Psoas muscle (tissue), 8 donors: Measurements from ENCODE around the gene ABCC3. TPM values are rescaled to one million over a fixed set of nuclear protein-coding genes. Genes with fewer than 3 reads are reported as not detected.

Source experiments
- ATAC-seq, 4 donors: fragments of 200-7000 bp; cut with Tn5 transposase; one replicate each; pipeline ENCODE4 v1.9.1; 2020; ENCODE audit warnings: moderate library complexity in 3 of 4, mild to moderate bottlenecking in 2 of 4
- DNase-seq, 2 donors: peaks; one replicate each; pipeline ENCODE4 v3.0.0-alpha.2; 2020
- H3K27ac ChIP-seq: fragments of 200-600 bp; one replicate; pipeline ENCODE4 v1.8.0; 2022
- H3K27me3 ChIP-seq, 3 donors: fragments of 200-600 bp in 1 of 3; one replicate each; pipeline versions ENCODE4 v1.6.1 to v1.8.0; 2013 to 2022; ENCODE audit warnings: low read length in 2 of 3, mild to moderate bottlenecking in 2 of 3, moderate library complexity in 1 of 3; ENCODE audit not compliant: insufficient read depth in 3 of 3
- H3K36me3 ChIP-seq, 2 donors: fragments of 200-600 bp in 1 of 2; one replicate each; pipeline versions ENCODE4 v1.6.1 to v1.8.0; 2013 to 2022; ENCODE audit warnings: low read depth in 1 of 2, mild to moderate bottlenecking in 1 of 2, moderate library complexity in 1 of 2; ENCODE audit not compliant: insufficient read depth in 1 of 2
- H3K4me1 ChIP-seq: fragments of 200-600 bp; one replicate; pipeline ENCODE4 v1.8.0; 2022
- H3K4me3 ChIP-seq: fragments of 200-600 bp; one replicate; pipeline ENCODE4 v1.8.0; 2022; ENCODE audit warnings: mild to moderate bottlenecking
- H3K9me3 ChIP-seq: fragments of 200-600 bp; one replicate; pipeline ENCODE4 v1.8.0; 2022
- WGBS, 3 donors: extraction: QIAGEN DNeasy Blood & Tissue Kit; methylation state at CpG; one replicate each; pipeline versions ENCODE4 v1.1.6 to v1.1.7; 2013; 5-methylcytosine and 5-hydroxymethylcytosine counted together
- intact Hi-C, 2 donors: fragments of 100-400 bp; cut with DNase I; formaldehyde crosslinking; loops; one replicate each; pipeline versions ENCODE4 v1.11.0 to v1.14.2; 2022
- polyA plus RNA-seq, 3 donors: library from polyadenylated mRNA; stranded (reverse); fragments of 200-250 nt; gene quantifications; one replicate each; pipeline ENCODE4 v1.2.3, GENCODE V29; 2013
- total RNA-seq, 4 donors: library from RNA; stranded (reverse); fragmentation: NEBNext Ultra II Directional in 2 of 4; extraction: Animal tissue kit (Norgen Biotek cat#: 25700) in 2 of 4; gene quantifications; one replicate each; pipeline versions ENCODE4 v1.2.1 to v1.2.4, GENCODE V29; 2021 to 2023
- TF ChIP-seq, protein P1 (sequence below): fragments of 200-600 bp; IDR thresholded peaks from one replicate; pipeline ENCODE4 v1.8.0; 2022; ENCODE audit warnings: antibody characterized with exemption
- donor health status: healthy with polysubstance abuse.
- donor health status: DM: no; HTN: no; CAD: no; lungs with moderate emphysema.
- donor health status: Bipolar disorder and iron deficiency.
- donor health status: healthy.
- donor health status: DM: yes; HTN: yes; CAD: no.
- donor health status: DM: no; HTN: no; CAD: no.
- donor health status: DM: no; HTN: no; CAD: no.
- donor health status: DM: yes; HTN: yes; CAD: no.

ABCC3 gene
- total and polyA plus RNA-seq, 7 donors = 0.36 to 1.6 (median 0.61) TPM

DNA sequence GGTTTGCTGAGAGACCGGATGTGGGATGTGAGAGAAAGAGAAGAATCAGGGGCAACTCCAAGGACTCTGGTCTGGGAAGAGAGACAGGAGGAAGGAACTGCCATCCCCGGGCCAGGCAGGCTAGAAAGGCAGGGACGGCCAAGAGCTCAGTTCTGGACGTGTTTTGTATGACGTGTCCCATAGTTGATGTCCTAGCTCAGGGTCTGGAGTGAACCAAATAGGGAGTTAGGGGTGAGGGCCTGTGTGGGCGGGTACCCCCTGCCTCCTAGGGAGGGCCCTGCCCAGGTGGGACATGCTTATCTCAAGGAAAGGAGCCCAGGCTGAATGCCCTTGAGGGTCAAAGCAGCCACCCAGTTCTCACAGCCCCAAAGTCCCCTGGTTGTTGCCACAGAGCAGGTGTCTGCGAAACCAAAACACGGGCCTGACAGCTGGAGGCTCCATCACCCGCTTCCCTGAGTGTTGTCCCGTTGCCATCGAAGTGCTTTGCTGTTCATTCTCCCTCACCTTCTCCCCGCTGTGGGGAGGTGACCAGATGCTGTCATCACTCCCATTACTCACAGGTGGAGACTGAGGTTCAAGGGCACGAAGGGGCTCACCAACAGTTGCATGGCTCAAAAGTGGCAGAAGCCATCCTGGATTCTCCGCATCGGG, 7.5 kb downstream of the ABCC3 start:
- no peak overlapping the region for H3K4me3 ChIP-seq
- no peaks in the 10 kb centered on the region for H3K36me3 ChIP-seq
- TF ChIP-seq, protein P1, sequence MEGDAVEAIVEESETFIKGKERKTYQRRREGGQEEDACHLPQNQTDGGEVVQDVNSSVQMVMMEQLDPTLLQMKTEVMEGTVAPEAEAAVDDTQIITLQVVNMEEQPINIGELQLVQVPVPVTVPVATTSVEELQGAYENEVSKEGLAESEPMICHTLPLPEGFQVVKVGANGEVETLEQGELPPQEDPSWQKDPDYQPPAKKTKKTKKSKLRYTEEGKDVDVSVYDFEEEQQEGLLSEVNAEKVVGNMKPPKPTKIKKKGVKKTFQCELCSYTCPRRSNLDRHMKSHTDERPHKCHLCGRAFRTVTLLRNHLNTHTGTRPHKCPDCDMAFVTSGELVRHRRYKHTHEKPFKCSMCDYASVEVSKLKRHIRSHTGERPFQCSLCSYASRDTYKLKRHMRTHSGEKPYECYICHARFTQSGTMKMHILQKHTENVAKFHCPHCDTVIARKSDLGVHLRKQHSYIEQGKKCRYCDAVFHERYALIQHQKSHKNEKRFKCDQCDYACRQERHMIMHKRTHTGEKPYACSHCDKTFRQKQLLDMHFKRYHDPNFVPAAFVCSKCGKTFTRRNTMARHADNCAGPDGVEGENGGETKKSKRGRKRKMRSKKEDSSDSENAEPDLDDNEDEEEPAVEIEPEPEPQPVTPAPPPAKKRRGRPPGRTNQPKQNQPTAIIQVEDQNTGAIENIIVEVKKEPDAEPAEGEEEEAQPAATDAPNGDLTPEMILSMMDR = no peak
- ATAC-seq (no peak), DNase-seq (peak in 1 of 2 donors; percentile 48)
- 84 to 92% (median 91%) methylated on average over 15 of the region's 15 CpGs for WGBS, 3 donors
- intact Hi-C loops = no loop called here
- H3K4me1 ChIP-seq = peaks cover 10% of the 10 kb centered on the region
- no peak overlapping the region for H3K27ac ChIP-seq
- no peaks in the 10 kb centered on the region for H3K9me3 ChIP-seq
- H3K27me3 ChIP-seq = peaks cover 0 to 2% (median 0%) of the 10 kb centered on the region in 3 donors

DNA sequence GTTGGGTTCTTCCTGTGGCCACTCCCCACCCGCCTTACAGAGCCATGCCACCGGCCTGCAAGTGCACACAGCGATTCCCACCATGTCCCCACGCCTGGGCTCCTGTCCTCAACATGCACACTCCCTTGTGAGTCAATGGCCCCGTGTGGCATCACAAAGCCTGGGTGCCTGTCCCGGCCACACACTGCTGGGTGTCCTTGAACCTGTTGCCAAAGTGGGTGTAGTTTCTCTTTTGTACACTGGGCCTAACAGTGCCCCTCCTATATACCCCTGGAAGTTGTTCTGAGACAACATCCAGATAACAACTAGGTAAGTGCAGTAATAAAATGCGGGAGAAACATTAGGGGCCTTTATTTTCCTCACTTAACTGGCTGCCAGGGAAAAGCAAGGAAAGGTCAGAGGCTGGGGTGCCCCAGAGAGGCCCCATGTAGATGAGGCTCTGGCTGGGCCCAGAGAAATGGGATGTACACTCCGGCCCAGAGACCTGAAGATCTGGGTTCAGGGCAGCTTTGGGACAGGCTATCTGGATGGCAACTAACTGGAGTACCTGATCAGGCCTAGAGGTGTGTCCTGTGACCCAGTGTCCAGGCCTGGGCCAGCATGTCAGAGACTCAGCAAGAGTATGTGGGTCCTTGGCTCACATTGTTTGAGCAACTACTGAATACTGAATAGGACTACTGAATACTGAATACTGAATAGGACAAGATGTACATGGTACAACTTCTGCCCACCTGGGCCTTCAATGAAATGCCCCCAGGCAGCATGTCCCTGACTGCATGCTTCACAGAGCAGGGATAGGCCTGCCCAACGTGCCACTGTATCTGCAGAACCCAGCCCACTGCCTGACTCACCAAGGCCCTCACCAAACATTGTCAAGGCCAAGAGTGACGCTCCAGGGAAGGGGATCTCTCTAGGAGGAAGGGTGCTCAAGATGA, 8.3 kb downstream of the ABCC3 start:
- H3K27ac ChIP-seq = no peak overlapping the region
- DNase-seq = peak in 1 of 2 donors; percentile 8
- no peak for ATAC-seq
- WGBS, 3 donors = 88 to 94% (median 89%) methylated on average over 10 of the region's 10 CpGs
- intact Hi-C loops = no loop called here
- TF ChIP-seq, protein P1 = no peak
- H3K36me3 ChIP-seq = no peaks in the 10 kb centered on the region
- H3K27me3 ChIP-seq = no peaks in the 10 kb centered on the region
- no peaks in the 10 kb centered on the region for H3K9me3 ChIP-seq
- no peak overlapping the region for H3K4me3 ChIP-seq
- H3K4me1 ChIP-seq = peaks cover 10% of the 10 kb centered on the region

DNA sequence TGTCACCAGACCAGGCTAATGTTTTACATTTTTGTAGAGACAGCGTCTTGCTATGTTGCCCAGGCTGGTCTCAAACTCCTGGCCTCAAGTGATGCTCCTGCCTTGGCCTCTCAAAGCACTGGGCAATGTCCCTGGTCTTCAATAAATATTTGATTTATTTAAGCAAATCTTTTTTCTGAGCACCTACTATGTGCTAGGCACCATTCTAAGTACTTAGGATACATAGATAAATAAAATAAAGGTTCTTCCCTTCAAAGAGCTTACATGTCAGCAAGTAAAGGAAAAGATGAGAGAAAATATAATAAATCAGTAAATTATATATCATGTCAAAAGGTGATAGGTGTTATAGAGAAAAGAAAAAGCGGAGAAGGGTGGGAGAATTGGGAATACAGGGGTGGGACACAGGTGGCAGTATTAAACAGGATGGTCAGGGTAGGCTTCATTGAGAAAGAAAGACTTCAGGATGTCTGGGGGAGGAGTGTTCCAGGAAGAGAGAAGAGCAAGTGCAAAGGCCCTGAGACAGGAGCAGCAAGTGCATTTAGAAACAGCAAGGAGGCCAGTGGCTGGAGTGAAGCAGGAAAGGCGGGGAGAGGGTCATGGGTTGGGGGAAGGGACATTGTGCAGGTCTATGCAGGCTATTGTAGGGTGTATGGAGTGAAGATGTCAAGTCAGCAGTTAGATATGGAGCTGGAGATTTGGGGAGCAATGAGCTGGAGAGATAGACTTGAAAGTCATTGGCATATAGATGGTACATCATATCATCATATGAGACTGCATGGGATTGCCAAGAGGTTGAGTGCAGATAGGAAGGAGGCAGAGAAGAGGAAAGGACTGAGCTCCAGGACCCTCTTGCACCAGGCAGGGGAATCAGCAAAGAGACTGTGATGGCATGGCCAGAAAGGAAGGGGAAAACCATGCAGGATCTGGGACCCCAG, 11.3 kb downstream of the ABCC3 start:
- Histone ChIP-seq H3K4me1 (no peaks in the 10 kb centered on the region), H3K36me3 (no peaks in the 10 kb centered on the region), H3K9me3 (no peaks in the 10 kb centered on the region), H3K4me3 (no peak overlapping the region), H3K27me3 (no peaks in the 10 kb centered on the region), H3K27ac (no peak overlapping the region)
- ATAC-seq (no peak), DNase-seq (no peak)
- TF ChIP-seq, protein P1 = no peak
- intact Hi-C loops = no loop called here
- WGBS, 3 donors = 85 to 95% (median 93%) methylated on average over 3 of the region's 3 CpGs

DNA sequence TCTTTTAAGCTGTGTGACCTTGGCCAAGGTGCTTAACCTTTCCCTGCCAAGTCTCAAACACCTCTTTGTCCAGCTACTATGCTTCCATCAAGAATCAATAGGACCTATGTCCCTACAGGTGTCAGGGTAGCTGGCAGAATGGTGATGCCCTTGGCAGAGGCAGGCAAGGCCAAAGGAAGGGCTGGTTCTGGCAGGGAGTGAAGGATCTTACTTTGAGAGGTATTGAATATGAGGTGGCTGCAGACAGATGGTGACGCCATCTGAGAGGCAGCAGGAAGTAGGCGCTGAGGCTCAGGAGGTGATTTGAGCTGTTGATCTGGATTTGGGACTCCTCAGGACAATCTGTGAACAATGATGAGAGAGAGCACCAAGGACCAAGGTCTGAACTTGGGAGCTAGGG, 12.5 kb downstream of the ABCC3 start:
- intact Hi-C loops = no loop called here
- Histone ChIP-seq H3K27me3 (no peaks in the 10 kb centered on the region), H3K4me1 (no peaks in the 10 kb centered on the region), H3K27ac (no peak overlapping the region), H3K4me3 (no peak overlapping the region), H3K9me3 (no peaks in the 10 kb centered on the region), H3K36me3 (no peaks in the 10 kb centered on the region)
- DNase-seq (no peak), ATAC-seq (no peak)
- TF ChIP-seq, protein P1 = no peak
- WGBS, 3 donors = 66 to 90% (median 73%) methylated on average over 2 of the region's 2 CpGs
